ENCODE results near the gene GTF2IRD1. TPM values are rescaled to one million over a fixed set of nuclear protein-coding genes. Genes with fewer than 3 reads are reported as not detected.
"Not testable (repeated sequence)": the region's sequence is repeated elsewhere in the genome, so short reads cannot be mapped to it uniquely, and the experiment has no call there.

GTF2IRD1 gene
- total and polyA plus RNA-seq, 2 of the 13 experiments (the other 11 are each of a cell fraction or from before 2014, with no cell fraction given), result 16.5 to 26.7 TPM

DNA sequence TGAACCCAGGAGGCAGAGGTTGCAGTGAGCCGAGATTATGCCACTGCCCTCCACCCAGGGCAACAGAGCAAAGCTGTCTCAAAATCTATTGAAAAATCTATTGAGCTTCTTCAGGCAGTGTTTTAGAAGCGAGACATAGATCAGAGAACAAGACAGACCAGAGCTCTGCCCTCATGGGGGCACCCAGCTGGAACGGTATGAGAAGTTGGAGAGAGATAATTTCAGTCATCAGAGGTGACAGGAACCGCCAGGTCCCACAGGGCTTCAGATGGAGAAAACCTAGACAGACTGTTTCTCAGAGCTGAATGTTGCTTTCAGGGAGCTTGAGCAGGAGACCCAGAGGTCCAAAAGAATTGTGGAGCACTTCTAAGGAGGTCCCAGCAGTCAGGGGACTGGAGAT lies 14.2 kb upstream of the GTF2IRD1 start (continued):
- TF ChIP-seq ATAD3A (CRISPR knock-in tag; IDR thresholded peaks at IDR 0.05), result no peak
- no peak for TF ChIP-seq SNAI1 (CRISPR knock-in tag; IDR thresholded peaks at IDR 0.05; ENCODE audit: borderline replicate concordance)
- no peak for TF ChIP-seq ZFP90 (CRISPR knock-in tag; IDR thresholded peaks at IDR 0.05; ENCODE audit: borderline replicate concordance)

DNA sequence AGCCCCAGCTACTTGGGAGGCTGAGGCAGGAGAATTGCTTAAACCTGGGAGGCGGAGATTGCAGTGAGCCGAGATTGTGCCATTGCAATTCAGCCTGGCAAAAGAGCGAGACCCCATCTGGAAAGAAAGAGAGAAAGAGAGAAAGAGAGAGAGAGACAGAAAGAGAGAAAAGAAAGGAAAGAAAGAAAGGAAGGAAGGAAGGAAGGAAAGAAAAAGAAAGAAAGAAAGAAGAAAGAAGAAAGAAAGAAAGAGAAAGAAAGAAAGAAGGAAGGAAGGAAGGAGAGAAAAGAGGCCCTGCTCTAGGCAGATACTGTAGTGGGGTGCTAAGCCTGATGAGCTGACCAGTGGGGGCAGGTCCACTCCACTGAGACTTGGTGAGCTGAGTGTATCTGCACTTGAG lies 13.6 kb upstream of the GTF2IRD1 start:
- in situ Hi-C loops (cut with HindIII; ENCODE audit: extremely low pct_ligation_motif_present, low pct_unique_long_range_greater_than_20kb); BruUV-seq (replicated peaks); H3K4me3 ChIP-seq (replicated peaks in 1 of 3; ENCODE audit: insufficient read depth in 1 of 3, low read depth in 2 of 3, low read length in 3 of 3); POLR2A ChIA-PET; H3K36me3 ChIP-seq (replicated peaks in 1 of 2; ENCODE audit: control insufficient read depth in 1 of 2, insufficient read depth in 2 of 2, low read length in 2 of 2); H4K20me1 ChIP-seq (ENCODE audit: insufficient read depth, low read length); H2AFZ ChIP-seq (ENCODE audit: low read length); H3K9ac ChIP-seq (ENCODE audit: insufficient read depth, low read depth, low read length); CTCF ChIA-PET (ENCODE audit: low intra/inter-chr PET ratio, low total read pairs); FAIRE-seq; H3K9me3 ChIP-seq (ENCODE audit: low read length); H3K4me2 ChIP-seq (ENCODE audit: low read depth, low read length); intact Hi-C loops (cut with micrococcal nuclease; ENCODE audit: unreplicated experiment); DNase-seq (ENCODE audit: low spot score); H3K27me3 ChIP-seq (ENCODE audit: control insufficient read depth in 1 of 2, insufficient read depth in 2 of 2, low read length in 2 of 2); H3K79me2 ChIP-seq (ENCODE audit: insufficient read depth, low read length); H3K27ac ChIP-seq (ENCODE audit: extremely low read length, insufficient read depth, low read length): not testable (repeated sequence)
- 81% methylated on average over 3 of the region's 3 CpGs for WGBS (ENCODE audit: low lambda C conversion rate)
- ATAC-seq, result 0 out of 3 replicates have a peak, but pooled peaks have one; percentile 12
- H3K4me1 ChIP-seq (ENCODE audit: insufficient read depth, low read length), result peaks cover 43% of the 10 kb centered on the region

DNA sequence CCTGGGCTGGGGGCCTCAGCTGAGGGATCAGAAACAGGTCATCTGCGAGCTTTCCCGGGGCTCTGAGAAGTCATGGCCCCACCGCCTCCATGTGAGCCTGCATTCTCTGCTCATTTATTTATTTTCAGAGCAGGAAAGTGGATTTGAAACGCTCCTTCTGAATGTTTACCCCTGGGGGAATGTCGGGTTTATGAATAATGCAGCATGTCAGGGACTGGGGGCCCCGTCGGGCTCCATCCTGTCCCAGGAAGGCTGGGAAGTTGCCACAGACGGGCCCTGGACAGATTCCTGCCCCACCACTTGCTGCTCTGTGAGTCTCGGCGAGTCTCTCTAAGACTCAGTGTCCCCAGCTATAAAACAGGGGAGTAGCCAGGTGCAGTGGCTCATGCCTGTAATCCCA lies 11.9 kb upstream of the GTF2IRD1 start:
- POLR2A ChIA-PET, result no interaction called here
- in situ Hi-C loops (cut with HindIII; ENCODE audit: extremely low pct_ligation_motif_present, low pct_unique_long_range_greater_than_20kb), result no loop called here
- Histone ChIP-seq H3K27me3 (ENCODE audit: control insufficient read depth in 1 of 2, insufficient read depth in 2 of 2, low read length in 2 of 2) (no peaks in the 10 kb centered on the region; a peak in 3 of 5 replicates), H4K20me1 (ENCODE audit: insufficient read depth, low read length) (no peaks in the 10 kb centered on the region), H3K36me3 (replicated peaks in 1 of 2; ENCODE audit: control insufficient read depth in 1 of 2, insufficient read depth in 2 of 2, low read length in 2 of 2) (no peaks in the 10 kb centered on the region), H3K27ac (ENCODE audit: extremely low read length, insufficient read depth, low read length) (no peak overlapping the region), H3K4me3 (replicated peaks in 1 of 3; ENCODE audit: insufficient read depth in 1 of 3, low read depth in 2 of 3, low read length in 3 of 3) (no peak overlapping the region), H3K9ac (ENCODE audit: insufficient read depth, low read depth, low read length) (no peak overlapping the region), H3K9me3 (ENCODE audit: low read length) (no peaks in the 10 kb centered on the region), H3K4me1 (ENCODE audit: insufficient read depth, low read length) (peaks cover 39% of the 10 kb centered on the region), H3K79me2 (ENCODE audit: insufficient read depth, low read length) (no peaks in the 10 kb centered on the region), H2AFZ (ENCODE audit: low read length) (no peak overlapping the region), H3K4me2 (ENCODE audit: low read depth, low read length) (peak overlapping the region; percentile 54)
- no CpG with 5 or more reads among the region's 10 CpGs for WGBS (ENCODE audit: low lambda C conversion rate)
- FAIRE-seq, result no peak
- intact Hi-C loops (cut with micrococcal nuclease; ENCODE audit: unreplicated experiment), result no loop called here
- CTCF ChIA-PET (ENCODE audit: low intra/inter-chr PET ratio, low total read pairs), result no interaction called here
- no TSS peak for BruUV-seq (replicated peaks)
- no peak for DNase-seq (ENCODE audit: low spot score)
- ATAC-seq, result peak; percentile 39
- TF ChIP-seq ZNF670 (CRISPR knock-in tag; IDR thresholded peaks at IDR 0.05; ENCODE audit: borderline replicate concordance) (no peak), MBD4 (IDR thresholded peaks at IDR 0.05; ENCODE audit: borderline replicate concordance, low read length) (no peak), ZNF850 (CRISPR knock-in tag; conservative IDR thresholded peaks at IDR 0.05) (no peak), GLI4 (CRISPR knock-in tag; IDR thresholded peaks at IDR 0.05; ENCODE audit: borderline replicate concordance) (no peak), ZNF777 (CRISPR knock-in tag; IDR thresholded peaks at IDR 0.05) (0 out of 2 replicates have a peak, but pooled peaks have one; percentile 20), ZFY (CRISPR knock-in tag; IDR thresholded peaks at IDR 0.05) (no peak)
- TF ChIP-seq, protein P1, sequence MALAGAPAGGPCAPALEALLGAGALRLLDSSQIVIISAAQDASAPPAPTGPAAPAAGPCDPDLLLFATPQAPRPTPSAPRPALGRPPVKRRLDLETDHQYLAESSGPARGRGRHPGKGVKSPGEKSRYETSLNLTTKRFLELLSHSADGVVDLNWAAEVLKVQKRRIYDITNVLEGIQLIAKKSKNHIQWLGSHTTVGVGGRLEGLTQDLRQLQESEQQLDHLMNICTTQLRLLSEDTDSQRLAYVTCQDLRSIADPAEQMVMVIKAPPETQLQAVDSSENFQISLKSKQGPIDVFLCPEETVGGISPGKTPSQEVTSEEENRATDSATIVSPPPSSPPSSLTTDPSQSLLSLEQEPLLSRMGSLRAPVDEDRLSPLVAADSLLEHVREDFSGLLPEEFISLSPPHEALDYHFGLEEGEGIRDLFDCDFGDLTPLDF (CRISPR knock-in tag; IDR thresholded peaks at IDR 0.05), result no peak
